Fibroblast of lung (primary cell): ENCODE measurements around the gene WDR83. TPM values are rescaled to one million over a fixed set of nuclear protein-coding genes. Genes with fewer than 3 reads are reported as not detected.

Experiments
- DNase-seq, 2 donors: peaks; one replicate each; pipeline versions ENCODE4 v3.0.0 to v3.0.0-alpha.2; 2010; ENCODE audit warnings: low read depth in 2 of 2
- H2AFZ ChIP-seq: 2 replicates; pipeline ENCODE4 v1.5.1; 2012; ENCODE audit warnings: low read length, control low read depth, inconsistent platforms
- H3K27ac ChIP-seq: 2 replicates; pipeline ENCODE4 v1.5.1; 2011; ENCODE audit warnings: low read length, control low read depth; ENCODE audit not compliant: insufficient read depth
- H3K27me3 ChIP-seq: 2 replicates; pipeline ENCODE4 v1.5.1; 2011; ENCODE audit warnings: mild to moderate bottlenecking, low read length; ENCODE audit not compliant: control insufficient read depth, insufficient read depth
- H3K36me3 ChIP-seq: 2 replicates; pipeline ENCODE4 v1.5.1; 2011; ENCODE audit warnings: low read length; ENCODE audit not compliant: control insufficient read depth, insufficient read depth
- H3K4me1 ChIP-seq: 2 replicates; pipeline ENCODE4 v1.5.1; 2011; ENCODE audit warnings: low read length; ENCODE audit not compliant: control insufficient read depth, insufficient read depth; ENCODE audit errors: extremely low read depth
- H3K4me2 ChIP-seq: 2 replicates; pipeline ENCODE4 v1.5.1; 2011; ENCODE audit warnings: low read length, control low read depth; ENCODE audit not compliant: insufficient read depth; ENCODE audit errors: extremely low read depth
- H3K4me3 ChIP-seq, 4 experiments: fragments of 200-600 bp in 1 of 4; sonication (generic) in 1 of 4; replicated peaks in 1 of 4; 2 replicates each; pipeline ENCODE4 v1.5.1; 2011 to 2016; ENCODE audit warnings: low read length in 4 of 4, low read depth in 3 of 4, mild to moderate bottlenecking in 3 of 4, control low read depth in 2 of 4, inconsistent platforms in 1 of 4, mixed read lengths in 1 of 4; ENCODE audit not compliant: insufficient read depth in 1 of 4; ENCODE audit errors: control extremely low read depth in 1 of 4
- H3K79me2 ChIP-seq: 2 replicates; pipeline ENCODE4 v1.5.1; 2012; ENCODE audit warnings: mild to moderate bottlenecking, low read length, inconsistent platforms; ENCODE audit not compliant: control insufficient read depth, insufficient read depth
- H3K9ac ChIP-seq: 2 replicates; pipeline ENCODE4 v1.5.1; 2011; ENCODE audit warnings: mild to moderate bottlenecking, low read length, control low read depth; ENCODE audit not compliant: insufficient read depth
- H3K9me3 ChIP-seq: 2 replicates; pipeline ENCODE4 v1.5.1; 2012; ENCODE audit warnings: low read depth, low read length; ENCODE audit not compliant: control insufficient read depth, insufficient read depth
- H4K20me1 ChIP-seq: 2 replicates; pipeline ENCODE4 v1.5.1; 2011; ENCODE audit warnings: low read length; ENCODE audit not compliant: control insufficient read depth, insufficient read depth; ENCODE audit errors: extremely low read depth
- CTCF ChIP-seq, 2 donors: IDR thresholded peaks in 1 of 2; conservative IDR thresholded peaks in 1 of 2; 1 replicate in 1 of 2; 2 replicates in 1 of 2; pipeline ENCODE4 v1.5.1; 2011 to 2012; ENCODE audit warnings: low read length in 2 of 2, control low read depth in 1 of 2, inconsistent platforms in 1 of 2, low read depth in 1 of 2, mild to moderate bottlenecking in 1 of 2
- EZH2 ChIP-seq: IDR thresholded peaks from 2 replicates; pipeline ENCODE4 v1.5.1; 2012; ENCODE audit warnings: low read length, control low read depth, mild to moderate bottlenecking; ENCODE audit errors: missing control alignments
- polyA plus RNA-seq, 2 donors: library from polyadenylated mRNA; depleted of rRNA in 1 of 2; stranded (reverse) in 1 of 2; unstranded in 1 of 2; fragments of >200 nt; gene quantifications; 2 replicates each; pipeline ENCODE4 v1.2.1, GENCODE V29; 2011 to 2012; ENCODE audit warnings: missing spikeins in 1 of 2
- total RNA-seq: library from RNA; depleted of rRNA; stranded (reverse); fragments of >200 nt; gene quantifications from 2 replicates; pipeline ENCODE4 v1.2.1, GENCODE V29; 2014

Gene WDR83
- total and polyA plus RNA-seq, 2 donors (not counting 1 experiment from before 2014, with no cell fraction given), result 4.1 to 11.7 TPM

GRCh38 chr19:12623361-12624031, 43.1 kb upstream of the WDR83 start:
- peaks cover 19% of the 10 kb centered on the region for H3K79me2 ChIP-seq
- no peak overlapping the region for H3K27ac ChIP-seq
- H4K20me1 ChIP-seq, result no peaks in the 10 kb centered on the region
- TF ChIP-seq CTCF (conservative IDR thresholded peaks at IDR 0.05 in 1 of 2, IDR thresholded peaks at IDR 0.05 in 1 of 2; ENCODE audit: low read depth in 1 of 2, low read length in 2 of 2), result no peak
- no peak for TF ChIP-seq EZH2
- peaks cover 6% of the 10 kb centered on the region for H3K9me3 ChIP-seq
- H3K9ac ChIP-seq, result no peak overlapping the region
- no peak overlapping the region for H3K4me3 ChIP-seq
- no peak overlapping the region for H3K4me2 ChIP-seq
- H3K36me3 ChIP-seq, result peaks cover 9% of the 10 kb centered on the region
- no peaks in the 10 kb centered on the region for H3K27me3 ChIP-seq
- no peak overlapping the region for H2AFZ ChIP-seq
- H3K4me1 ChIP-seq, result no peaks in the 10 kb centered on the region
- DNase-seq, result peak in 1 of 2 donors; percentile 34

GRCh38 chr19:12626958-12627357, 39.6 kb upstream of the WDR83 start:
- Histone ChIP-seq H3K4me3 (no peak overlapping the region), H3K4me1 (no peaks in the 10 kb centered on the region), H3K79me2 (peaks cover 2% of the 10 kb centered on the region), H3K27ac (no peak overlapping the region), H2AFZ (no peak overlapping the region), H3K36me3 (peaks cover 13% of the 10 kb centered on the region), H3K9ac (no peak overlapping the region), H3K4me2 (no peak overlapping the region), H3K27me3 (no peaks in the 10 kb centered on the region), H3K9me3 (peaks cover 6% of the 10 kb centered on the region), H4K20me1 (no peaks in the 10 kb centered on the region)
- TF ChIP-seq CTCF (conservative IDR thresholded peaks at IDR 0.05 in 1 of 2, IDR thresholded peaks at IDR 0.05 in 1 of 2; ENCODE audit: low read depth in 1 of 2, low read length in 2 of 2) (no peak), EZH2 (no peak)
- DNase-seq, result no peak

- no peak overlapping the region for H3K4me2 ChIP-seq
- no peak overlapping the region for H3K27ac ChIP-seq
- no peak overlapping the region for H3K9ac ChIP-seq
- H3K4me1 ChIP-seq, result no peaks in the 10 kb centered on the region
- no peaks in the 10 kb centered on the region for H4K20me1 ChIP-seq
- H3K9me3 ChIP-seq, result peaks cover 6% of the 10 kb centered on the region
- TF ChIP-seq EZH2 (no peak), CTCF (conservative IDR thresholded peaks at IDR 0.05 in 1 of 2, IDR thresholded peaks at IDR 0.05 in 1 of 2; ENCODE audit: low read depth in 1 of 2, low read length in 2 of 2) (no peak)
- peaks cover 2% of the 10 kb centered on the region for H3K79me2 ChIP-seq
- peak; percentile 40 to 49 for DNase-seq
- H3K36me3 ChIP-seq, result peaks cover 13% of the 10 kb centered on the region
- H3K27me3 ChIP-seq, result no peaks in the 10 kb centered on the region
- H3K4me3 ChIP-seq, result no peak overlapping the region
- H2AFZ ChIP-seq, result no peak overlapping the region
Observed at GRCh38 chr19:12628040-12629022, 38.3 kb upstream of the WDR83 start.
